AG08396 (cell line): Measurements from ENCODE around the gene CHST2.

Experiments
- DNase-seq: peaks from one replicate; pipeline ENCODE4 v3.0.0; 2012; ENCODE audit warnings: low spot score, mixed read lengths

The CHST2 gene

GRCh38 chr3:143167969-143168854 is 48.6 kb downstream of the CHST2 start:
- no peak for DNase-seq

- no peak for DNase-seq
These were observed 49.3 kb downstream of the CHST2 start for GRCh38 chr3:143168855-143169192.

GRCh38 chr3:143170074-143170473 is 50.5 kb downstream of the CHST2 start:
- no peak for DNase-seq

- DNase-seq = no peak
These were observed 51.1 kb downstream of the CHST2 start for GRCh38 chr3:143170676-143171075.

- peak; percentile 54 for DNase-seq
These were observed 51.8 kb downstream of the CHST2 start for GRCh38 chr3:143171141-143171980.

- no peak for DNase-seq
These were observed 52.7 kb downstream of the CHST2 start for GRCh38 chr3:143172062-143172794.

GRCh38 chr3:143172795-143173145 is 53.2 kb downstream of the CHST2 start:
- no peak for DNase-seq

GRCh38 chr3:143173242-143173641 is 53.7 kb downstream of the CHST2 start:
- DNase-seq = no peak
